Endothelial cell of umbilical vein (primary cell): ENCODE measurements around the gene RASA2. TPM values are rescaled to one million over a fixed set of nuclear protein-coding genes. Genes with fewer than 3 reads are reported as not detected.

Experiments used
- BruUV-seq: library from RNA; stranded (reverse); fragments of 400-500 nt; replicated peaks from 2 replicates; lab custom pipeline; 2021; lab: Mats Ljungman, UMichigan
- CTCF ChIA-PET: fragments of 300-600, 350-600 bp; sonication (Branson Sonifier 250); formaldehyde crosslinking; loops from one replicate; lab custom pipeline; 2021; ENCODE audit warnings: antibody characterized with exemption, inconsistent platforms; lab: Charles Lee
- POLR2A ChIA-PET: fragments of 300-600, 350-600 bp; sonication (Branson Sonifier 250); formaldehyde crosslinking; loops from one replicate; lab custom pipeline; 2021; ENCODE audit warnings: antibody characterized with exemption, inconsistent platforms; lab: Charles Lee
- DNase-seq: peaks from one replicate; pipeline ENCODE4 v3.0.0-alpha.2; 2011; ENCODE audit warnings: low read depth, low spot score
- FAIRE-seq: peaks from 2 replicates; lab custom pipeline; 2011; peaks lifted over from hg19 to GRCh38; lab: Jason Lieb, UNC
- H2AFZ ChIP-seq: 2 replicates; pipeline ENCODE4 v1.6.0; 2012; ENCODE audit warnings: low read depth, low read length, control low read depth, inconsistent platforms
- H3K27ac ChIP-seq: 2 replicates; pipeline ENCODE4 v1.5.1; 2011; ENCODE audit warnings: low read depth, mild to moderate bottlenecking, control low read depth, low read length, moderate library complexity; ENCODE audit not compliant: insufficient read depth
- H3K27me3 ChIP-seq, 2 experiments: 2 replicates each; pipeline versions ENCODE4 v1.6.0 to v1.6.1; 2011; ENCODE audit warnings: low read length in 2 of 2, mixed read lengths in 1 of 2; ENCODE audit not compliant: control insufficient read depth in 2 of 2, insufficient read depth in 2 of 2
- H3K36me3 ChIP-seq, 2 experiments: 2 replicates in 1 of 2; 3 replicates in 1 of 2; pipeline ENCODE4 v1.5.1; 2011; ENCODE audit warnings: low read length in 2 of 2, mild to moderate bottlenecking in 1 of 2, moderate library complexity in 1 of 2; ENCODE audit not compliant: control insufficient read depth in 2 of 2, insufficient read depth in 2 of 2; ENCODE audit errors: extremely low read depth in 1 of 2
- H3K4me1 ChIP-seq: 3 replicates; pipeline ENCODE4 v1.5.1; 2011; ENCODE audit warnings: mild to moderate bottlenecking, low read length; ENCODE audit not compliant: control insufficient read depth, insufficient read depth; ENCODE audit errors: extremely low read depth
- H3K4me2 ChIP-seq: 2 replicates; pipeline ENCODE4 v1.6.1; 2011; ENCODE audit warnings: low read length, control low read depth, mixed read lengths; ENCODE audit not compliant: insufficient read depth
- H3K4me3 ChIP-seq, 3 experiments: fragments of 200-600 bp in 1 of 3; sonication (generic), shearing (Covaris generic) in 1 of 3; replicated peaks in 1 of 3; 2 replicates each; pipeline ENCODE4 v1.5.1; 2011 to 2016; ENCODE audit warnings: control low read depth in 3 of 3, low read length in 3 of 3, mild to moderate bottlenecking in 2 of 3, inconsistent platforms in 1 of 3, low read depth in 1 of 3, moderate library complexity in 1 of 3; ENCODE audit not compliant: insufficient read depth in 1 of 3
- H3K79me2 ChIP-seq: 2 replicates; pipeline ENCODE4 v1.6.0; 2012; ENCODE audit warnings: low read length, inconsistent platforms; ENCODE audit not compliant: control insufficient read depth, insufficient read depth
- H3K9ac ChIP-seq: replicated peaks from 2 replicates; pipeline ENCODE3; 2011; ENCODE audit warnings: low read length, control low read depth; ENCODE audit not compliant: insufficient read depth; ENCODE audit errors: extremely low read depth
- H3K9me1 ChIP-seq: replicated peaks from 3 replicates; pipeline ENCODE4 v1.6.0; 2011; ENCODE audit warnings: mild to moderate bottlenecking, low read length; ENCODE audit not compliant: control insufficient read depth, insufficient read depth; ENCODE audit errors: extremely low read depth
- H3K9me3 ChIP-seq: replicated peaks from 2 replicates; pipeline ENCODE4 v1.5.1; 2012; ENCODE audit warnings: low read length, inconsistent platforms; ENCODE audit not compliant: control insufficient read depth, insufficient read depth
- H4K20me1 ChIP-seq: replicated peaks from 2 replicates; pipeline ENCODE3; 2011; ENCODE audit warnings: mild to moderate bottlenecking, low read length; ENCODE audit not compliant: control insufficient read depth, insufficient read depth; ENCODE audit errors: extremely low read depth
- CTCF ChIP-seq, 2 donors: IDR thresholded peaks; 1 replicate in 1 of 2; 2 replicates in 1 of 2; pipeline ENCODE4 v1.5.1; 2011; ENCODE audit warnings: low read length in 2 of 2, mild to moderate bottlenecking in 2 of 2, moderate library complexity in 2 of 2, control low read depth in 1 of 2, inconsistent platforms in 1 of 2, low read depth in 1 of 2; ENCODE audit not compliant: insufficient read depth in 1 of 2; ENCODE audit errors: extremely low read depth in 1 of 2
- EZH2 ChIP-seq: IDR thresholded peaks from 2 replicates; pipeline ENCODE4 v1.6.1; 2012; ENCODE audit warnings: borderline replicate concordance, low read depth, mild to moderate bottlenecking, moderate library complexity, low read length, inconsistent platforms; ENCODE audit not compliant: severe bottlenecking
- FOS ChIP-seq: IDR thresholded peaks from 2 replicates; pipeline ENCODE4 v1.6.1; 2011; ENCODE audit warnings: mild to moderate bottlenecking, low read length, moderate library complexity, borderline replicate concordance; ENCODE audit not compliant: insufficient read depth
- GATA2 ChIP-seq: IDR thresholded peaks from 2 replicates; pipeline ENCODE4 v1.7.0; 2011; ENCODE audit warnings: low read depth, mild to moderate bottlenecking, moderate library complexity, mixed read lengths, low read length; ENCODE audit not compliant: insufficient read length, insufficient read depth
- JUN ChIP-seq: IDR thresholded peaks from 2 replicates; pipeline ENCODE4 v1.6.1; 2011; ENCODE audit warnings: borderline replicate concordance, low read depth; ENCODE audit not compliant: insufficient read length, insufficient read depth
- MAX ChIP-seq: IDR thresholded peaks from 2 replicates; pipeline ENCODE4 v1.6.1; 2011; ENCODE audit not compliant: insufficient read depth, insufficient read length
- MYC ChIP-seq: IDR thresholded peaks from one replicate; pipeline ENCODE4 v1.6.1; 2011; ENCODE audit warnings: mild to moderate bottlenecking, low read depth, low read length
- POLR2A ChIP-seq: IDR thresholded peaks from 2 replicates; pipeline ENCODE4 v1.6.1; 2012; ENCODE audit warnings: low read depth, mild to moderate bottlenecking, control low read depth, low read length
- POLR2AphosphoS5 ChIP-seq: IDR thresholded peaks from 2 replicates; pipeline ENCODE4 v1.6.1; 2012; ENCODE audit warnings: low read depth, mild to moderate bottlenecking, control low read depth, low read length, moderate library complexity; ENCODE audit not compliant: insufficient read depth
- dilution Hi-C: fragments of 300-500 bp; cut with MboI; formaldehyde crosslinking; loops from one replicate; pipeline ENCODE4 v1.15.0; 2019; ENCODE audit warnings: low sequenced_read_pairs; ENCODE audit not compliant: extremely low pct_ligation_motif_present
- intact Hi-C: fragments of 100-400 bp; cut with micrococcal nuclease; formaldehyde crosslinking; loops from one replicate; pipeline ENCODE4 v1.10.0; 2022
- polyA plus RNA-seq, 4 experiments: library from polyadenylated mRNA; depleted of rRNA in 3 of 4; stranded (reverse) in 3 of 4; unstranded in 1 of 4; fragments of >200 nt; gene quantifications; 2 replicates each; pipeline versions ENCODE4 v1.2.1 to v1.2.3, GENCODE V29; 2011 to 2012; ENCODE audit warnings: missing spikeins in 1 of 4
- total RNA-seq: library from RNA; stranded (reverse); gene quantifications from 2 replicates; pipeline ENCODE4 v1.2.3, GENCODE V29; 2021

RASA2 gene
- total and polyA plus RNA-seq, 2 donors (not counting 3 experiments of a cell fraction or from before 2014, with no cell fraction given) = 3.1 to 20.2 TPM

GRCh38 chr3:141491929-141492328 lies 5.1 kb downstream of the RASA2 start:
- dilution Hi-C loops = no loop called here
- Histone ChIP-seq H3K9ac (no peak overlapping the region), H2AFZ (no peak overlapping the region), H3K27me3 (no peaks in the 10 kb centered on the region), H3K36me3 (peaks cover 0 to 2% of the 10 kb centered on the region in 2 experiments), H3K79me2 (peaks cover 95% of the 10 kb centered on the region), H3K4me3 (no peak overlapping the region), H3K27ac (no peak overlapping the region), H3K9me3 (no peaks in the 10 kb centered on the region), H4K20me1 (peaks cover 8% of the 10 kb centered on the region), H3K9me1 (no peaks in the 10 kb centered on the region), H3K4me1 (peaks cover 31% of the 10 kb centered on the region), H3K4me2 (no peak overlapping the region)
- DNase-seq = no peak
- no peak for FAIRE-seq
- intact Hi-C loops = loop anchor here (2.0 kb wide), 1 partner anchor 17 kb away; no protein-coding TSS in a partner anchor
- TF ChIP-seq POLR2A (no peak), GATA2 (no peak), EZH2 (no peak), POLR2AphosphoS5 (no peak), MAX (no peak), JUN (no peak), CTCF (IDR thresholded peaks at IDR 0.05; ENCODE audit: extremely low read depth in 1 of 2, insufficient read depth in 1 of 2, low read depth in 1 of 2, low read length in 2 of 2) (no peak), MYC (no peak), FOS (no peak)
- BruUV-seq = no TSS peak
- ChIA-PET CTCF (interaction anchor here (0.7 to 2.0 kb wide), 8 partner anchors 11 to 69 kb away, joined by 3 to 15 read pairs (median 4); no protein-coding TSS in a partner anchor), POLR2A (no interaction called here)
